Heart left ventricle (tissue), 13 donors: ENCODE data around the gene SNX24.

ENCODE experiments used
- CTCF ChIP-seq, 12 donors: fragments of 200-600 bp; sonication (generic) in 4 of 12; IDR thresholded peaks; one replicate each; pipeline versions ENCODE4 v1.5.0 to v1.8.0; 2018 to 2022; ENCODE audit warnings: antibody characterized with exemption in 12 of 12, mild to moderate bottlenecking in 5 of 12
- POLR2A ChIP-seq, 2 donors: fragments of 450-650 bp; IDR thresholded peaks; one replicate each; pipeline ENCODE4 v1.6.1; 2017; ENCODE audit warnings: antibody characterized with exemption in 2 of 2, mild to moderate bottlenecking in 2 of 2, moderate library complexity in 2 of 2
- donor health status: ischemic (EF 13 %, LVEDD 7.1; RV severe dilation, severe dysfunction).
- donor health status: DM: no; HTN: yes; CAD: no.
- donor health status: DM: no; HTN: no; CAD: no.
- donor health status: ischemic (EF 25% LVEDD 6.9; RV normal size, moderate dysfunction).
- donor health status: ischemic (EF 25% LVEDD 5.7; RV mildly dilated, moderate dysfunction).
- donor health status: ischemic (EF 35%, LVEDD 5.7; RV mildly dilated, moderate dysfunction).
- donor health status: nonischemic (EF 11% LVEDD 7.7; RV severe dilation, severe dysfunction).
- donor health status: DM: yes; HTN: yes; CAD: no.
- donor health status: PGD.
- donor health status: ischemic (EF 29% LVEDD 5.4; RV normal size, mild dysfunction).
- donor health status: nonischemic (EF 23%, LVEDD 6.1; RV moderate dilation, normal function).

- no peak for TF ChIP-seq CTCF (IDR thresholded peaks at IDR 0.05)
- no peak for TF ChIP-seq POLR2A (IDR thresholded peaks at IDR 0.05)
Observed at GRCh38 chr5:122944051-122944450, 98.6 kb downstream of the SNX24 start.
